HG03045 (cell line): ENCODE measurements around the gene RAD18.

Experiments
- ATAC-seq: cut with Tn5 transposase; IDR thresholded peaks from one replicate; pipeline ENCODE4 v1.9.1; 2021; ENCODE audit warnings: mild to moderate bottlenecking, moderate library complexity; ENCODE audit not compliant: unreplicated experiment

The RAD18 gene

GRCh38 chr3:8900869-8901268, 62.4 kb downstream of the RAD18 start:
- no peak for ATAC-seq

- no peak for ATAC-seq
These were observed 63.3 kb downstream of the RAD18 start for GRCh38 chr3:8899876-8900460.

DNA sequence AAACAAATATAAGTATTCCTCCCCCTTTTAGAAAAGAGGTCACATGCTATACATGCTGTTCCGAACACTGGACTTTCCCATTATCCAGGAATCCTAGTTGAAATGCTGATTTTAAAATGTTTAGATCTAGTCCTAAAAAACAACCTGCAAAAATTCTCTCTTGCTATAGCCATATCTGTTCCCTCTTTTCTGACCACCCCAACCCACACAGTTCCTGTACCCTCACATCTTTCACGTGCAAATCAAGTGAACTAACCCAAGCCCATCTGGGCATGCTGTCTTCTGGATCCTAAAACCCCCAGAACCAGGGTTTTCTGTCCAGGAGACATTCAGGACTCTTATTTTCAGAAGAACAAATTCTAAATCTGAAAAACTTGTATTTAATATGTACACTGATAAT, 67.4 kb downstream of the RAD18 start:
- no peak for ATAC-seq

GRCh38 chr3:8893001-8893400, 70.3 kb downstream of the RAD18 start:
- no peak for ATAC-seq

DNA sequence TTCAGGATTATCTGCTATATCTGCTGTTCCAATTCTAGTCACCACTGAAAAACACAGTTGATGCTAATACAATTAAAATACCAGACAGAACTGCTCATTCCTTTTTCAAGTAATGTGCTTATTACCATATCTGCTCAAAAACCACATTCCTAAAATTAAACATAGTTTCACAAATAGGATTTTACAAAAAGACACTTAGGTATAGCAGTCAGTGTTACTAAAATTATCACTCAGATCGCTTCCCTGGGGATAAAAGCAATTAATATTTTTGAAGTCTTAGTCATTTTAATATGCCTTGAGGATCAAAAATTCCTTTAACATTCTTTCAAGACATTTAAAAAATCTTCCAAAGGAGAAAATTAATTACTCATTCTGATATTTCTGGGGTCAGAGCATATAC, 71.5 kb downstream of the RAD18 start:
- no peak for ATAC-seq

GRCh38 chr3:8891303-8891702, 72.0 kb downstream of the RAD18 start:
- ATAC-seq, result no peak

GRCh38 chr3:8888301-8888915, 74.9 kb downstream of the RAD18 start:
- no peak for ATAC-seq

- ATAC-seq, result no peak
These were observed 75.6 kb downstream of the RAD18 start for GRCh38 chr3:8887435-8888300.

DNA sequence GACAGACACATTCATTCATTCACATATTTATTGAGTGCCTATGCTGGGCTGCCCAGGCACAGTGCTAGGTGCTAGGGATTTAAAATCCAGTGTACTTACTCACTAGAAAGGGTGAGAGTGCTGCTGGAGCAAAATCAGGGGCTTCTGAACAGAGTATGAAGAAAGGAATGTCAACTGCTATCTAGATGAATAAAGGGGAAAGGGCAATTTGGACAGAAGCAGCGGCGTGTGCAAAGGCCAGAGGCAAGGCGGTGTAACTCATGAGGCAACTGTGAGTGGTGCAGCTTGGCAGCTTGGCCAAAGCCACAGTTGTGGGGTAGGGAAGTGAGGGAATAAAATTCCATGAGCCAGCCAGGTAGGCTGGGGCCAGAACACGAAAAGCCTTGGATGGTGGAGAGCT, 76.7 kb downstream of the RAD18 start:
- ATAC-seq, result no peak

- ATAC-seq, result no peak
These were observed 77.5 kb downstream of the RAD18 start for GRCh38 chr3:8885536-8886316.

DNA sequence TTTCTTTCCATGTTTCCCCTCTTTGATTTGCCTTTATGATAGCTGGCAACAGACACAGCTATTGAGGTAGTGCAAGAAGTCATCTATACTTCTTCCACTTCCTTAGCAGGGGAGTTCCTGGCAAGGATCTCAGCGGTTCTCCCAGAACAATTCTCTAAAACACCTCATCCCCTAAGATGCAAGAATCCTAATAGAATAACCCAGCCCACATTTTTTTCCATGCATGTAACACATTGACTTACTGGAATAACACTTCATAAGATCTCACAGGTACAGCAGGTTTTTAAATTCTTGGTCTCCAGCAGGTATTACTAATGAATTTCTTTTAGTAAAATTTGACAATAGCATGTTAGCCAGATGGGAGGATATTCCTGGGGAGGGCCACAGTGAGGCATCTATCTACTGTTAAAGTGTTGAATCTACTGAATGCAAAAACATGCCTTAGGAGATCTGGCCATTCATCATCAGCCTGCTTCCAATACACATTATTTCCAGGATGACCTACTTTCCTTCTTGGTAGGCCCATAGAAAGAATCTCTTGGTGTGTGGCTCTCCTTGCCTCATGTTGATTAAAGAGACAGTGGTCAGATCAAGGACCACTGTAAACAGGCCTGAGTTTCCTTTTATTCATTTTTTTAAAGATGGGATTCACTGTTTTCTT, 78.5 kb downstream of the RAD18 start:
- ATAC-seq, result no peak

- no peak for ATAC-seq
These were observed 80.6 kb downstream of the RAD18 start for GRCh38 chr3:8882642-8883041.

GRCh38 chr3:8882171-8882593, 81.1 kb downstream of the RAD18 start:
- no peak for ATAC-seq

DNA sequence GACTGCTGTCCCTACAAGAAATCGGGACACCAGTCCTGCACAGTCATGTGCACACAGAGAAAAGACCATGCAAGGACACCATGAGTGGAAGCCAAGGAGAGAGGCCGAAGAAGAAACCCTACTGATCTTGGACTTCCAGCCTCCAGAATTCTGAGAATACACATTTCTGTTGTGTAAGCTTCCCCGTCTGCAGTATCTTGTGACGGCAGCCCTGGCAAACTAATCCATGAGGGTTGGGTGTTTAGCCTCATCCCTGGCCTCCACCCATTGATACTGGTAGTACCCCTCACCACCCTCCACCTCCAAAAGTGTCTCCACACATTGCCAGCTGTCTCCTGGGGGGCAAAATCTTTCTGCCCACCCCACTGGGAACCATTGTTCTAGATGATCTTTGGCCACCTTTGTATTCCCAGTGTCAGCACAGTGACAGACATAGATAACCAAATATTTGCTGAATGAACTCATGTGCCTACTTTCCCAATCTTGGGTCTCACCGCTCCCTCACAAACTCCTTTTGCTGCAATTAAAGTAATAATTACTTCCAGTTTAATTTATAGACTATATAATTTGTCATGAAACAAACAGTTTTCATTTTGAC, 83.8 kb downstream of the RAD18 start:
- no peak for ATAC-seq

DNA sequence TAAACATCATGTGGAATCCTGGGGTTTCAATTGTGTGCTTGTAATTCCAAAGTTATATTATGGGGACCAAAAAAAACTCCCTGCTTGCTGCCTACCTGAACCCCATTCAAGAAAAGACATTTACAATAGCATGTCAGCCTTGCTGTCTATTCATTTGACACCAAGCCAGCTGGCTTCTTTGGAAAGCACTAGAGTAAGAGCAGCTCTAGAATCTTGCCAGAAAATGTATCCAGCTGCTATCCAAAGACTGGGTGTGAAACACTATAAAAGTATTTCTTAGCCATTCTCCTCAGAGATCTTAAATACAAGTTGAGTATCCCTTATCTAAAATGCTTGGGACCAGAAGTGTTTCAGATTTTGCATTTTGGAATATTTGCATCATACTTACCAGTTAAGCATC, 87.4 kb downstream of the RAD18 start:
- ATAC-seq, result no peak

- no peak for ATAC-seq
These were observed 89.5 kb downstream of the RAD18 start for GRCh38 chr3:8873740-8874139.

GRCh38 chr3:8872261-8872660, 91.0 kb downstream of the RAD18 start:
- no peak for ATAC-seq

GRCh38 chr3:8871306-8871705, 92.0 kb downstream of the RAD18 start:
- ATAC-seq, result no peak

DNA sequence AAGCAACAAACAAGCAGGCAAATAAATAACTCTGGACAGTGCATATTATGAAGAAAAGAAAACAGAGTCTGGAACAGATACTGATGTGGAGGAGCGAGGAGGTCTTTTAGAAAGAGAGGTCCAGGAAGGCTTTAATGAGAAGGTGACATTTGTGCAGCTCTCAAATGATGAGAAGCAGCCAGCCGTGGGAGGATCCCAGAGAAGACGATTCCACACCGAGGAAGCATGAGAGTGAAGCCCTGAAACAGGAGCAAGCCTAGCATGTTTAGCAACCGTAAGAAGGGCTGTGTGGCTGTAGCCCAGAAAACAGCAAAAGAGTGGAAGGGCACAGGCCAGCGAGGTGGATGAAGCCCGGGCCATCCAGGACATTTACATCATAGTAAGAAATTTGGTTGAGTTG, 93.1 kb downstream of the RAD18 start:
- no peak for ATAC-seq

DNA sequence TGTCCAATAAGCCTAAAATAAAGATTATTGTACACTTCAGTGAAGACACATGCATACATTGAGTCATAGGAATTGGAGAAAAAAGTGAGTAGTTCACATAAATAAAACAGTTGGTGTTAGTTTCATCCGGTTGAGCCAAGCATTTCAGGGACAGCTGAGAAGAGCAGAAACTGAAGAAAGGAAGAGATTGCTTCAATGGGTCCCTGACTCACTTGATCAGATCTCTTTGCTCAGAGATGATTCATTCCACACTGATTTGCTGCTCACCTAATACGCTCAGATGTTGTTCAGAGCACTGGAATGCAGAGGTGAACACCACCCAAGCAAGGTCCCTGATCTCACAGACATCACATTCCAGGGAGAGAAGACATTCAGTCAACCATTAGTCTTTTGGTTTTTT, 93.7 kb downstream of the RAD18 start:
- ATAC-seq, result no peak
